Stromal cell of bone marrow (primary cell): ENCODE data around the gene FAT1.

ENCODE experiments used
- DNase-seq: peaks from one replicate; pipeline ENCODE4 v3.0.0-alpha.2; 2012; ENCODE audit warnings: low read depth

Gene FAT1

DNA sequence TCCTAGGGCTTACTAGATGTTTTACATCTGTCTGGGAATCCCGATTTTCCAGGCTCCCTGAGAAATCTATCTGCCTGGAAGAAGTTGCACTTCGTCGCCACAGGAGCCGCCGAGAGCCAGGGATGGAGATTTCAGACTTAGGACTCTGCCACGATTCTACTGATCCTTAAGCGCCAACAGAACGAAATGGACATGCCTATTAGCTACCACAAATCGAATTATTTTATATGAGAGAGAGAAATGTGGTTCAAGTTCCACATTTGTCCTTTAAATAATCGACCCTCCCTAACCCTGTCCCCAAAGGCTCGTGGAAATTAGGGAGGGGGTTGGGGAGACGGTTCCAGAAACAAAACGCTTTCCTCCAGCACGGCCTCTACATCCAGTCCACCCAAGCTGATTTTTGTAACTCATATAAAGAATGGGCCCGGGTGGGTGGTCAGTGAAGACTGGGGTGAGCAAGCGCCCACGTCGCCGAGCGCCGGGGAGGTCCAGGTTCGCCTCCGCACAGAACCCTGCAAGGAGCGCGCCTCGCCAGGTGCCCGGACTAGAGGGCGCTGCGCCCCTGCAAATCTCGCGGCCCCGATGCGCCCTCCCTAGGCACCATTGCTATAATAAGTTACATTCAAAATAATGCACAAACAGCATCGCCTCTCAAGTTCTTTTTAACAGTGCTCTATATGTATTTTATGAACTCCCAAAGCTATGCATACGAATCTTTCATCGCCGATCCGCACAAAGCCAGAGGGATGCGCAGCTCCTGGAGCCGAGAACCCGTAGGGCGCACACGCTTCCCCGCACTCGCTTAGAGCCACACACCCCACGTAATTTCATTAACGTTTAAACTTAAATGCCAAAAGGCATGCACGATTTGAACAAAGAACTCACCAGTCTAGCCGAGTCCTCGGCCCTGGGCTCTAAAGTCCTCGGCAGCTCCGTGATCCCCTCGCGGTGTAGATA, 2.1 kb upstream of the FAT1 start:
- peak; percentile 72 for DNase-seq

DNA sequence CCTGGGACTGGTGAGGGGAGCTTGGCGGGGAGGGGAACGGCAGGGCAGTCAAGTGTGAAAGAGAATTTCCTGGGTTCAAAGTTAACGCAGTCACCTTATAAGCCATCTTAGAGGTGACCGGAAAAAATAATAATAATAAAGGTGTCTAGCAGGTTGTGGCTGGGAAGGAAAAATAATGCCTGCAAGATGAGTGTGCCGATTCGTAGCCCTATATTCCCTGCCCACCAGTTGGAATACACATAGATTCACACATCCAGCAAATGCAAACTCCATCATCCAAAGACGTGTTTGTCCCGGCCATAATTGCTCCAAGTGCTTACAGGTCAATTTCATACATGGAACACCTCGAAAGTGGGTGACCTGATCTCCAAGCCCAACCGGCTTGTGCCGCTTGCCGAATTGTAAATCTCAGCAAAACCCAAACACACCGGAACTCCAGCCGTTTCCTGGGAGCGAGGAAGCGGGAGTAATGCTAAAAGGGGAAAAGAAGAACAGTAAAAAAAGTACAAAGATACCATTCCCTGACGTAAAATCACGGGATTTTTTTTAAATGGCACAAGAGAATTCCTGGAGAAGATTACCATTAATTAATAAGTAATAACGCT, 1.3 kb upstream of the FAT1 start:
- no peak for DNase-seq

- no peak for DNase-seq
These were observed 605 bp upstream of the FAT1 start for GRCh38 chr4:186724058-186724863.

DNA sequence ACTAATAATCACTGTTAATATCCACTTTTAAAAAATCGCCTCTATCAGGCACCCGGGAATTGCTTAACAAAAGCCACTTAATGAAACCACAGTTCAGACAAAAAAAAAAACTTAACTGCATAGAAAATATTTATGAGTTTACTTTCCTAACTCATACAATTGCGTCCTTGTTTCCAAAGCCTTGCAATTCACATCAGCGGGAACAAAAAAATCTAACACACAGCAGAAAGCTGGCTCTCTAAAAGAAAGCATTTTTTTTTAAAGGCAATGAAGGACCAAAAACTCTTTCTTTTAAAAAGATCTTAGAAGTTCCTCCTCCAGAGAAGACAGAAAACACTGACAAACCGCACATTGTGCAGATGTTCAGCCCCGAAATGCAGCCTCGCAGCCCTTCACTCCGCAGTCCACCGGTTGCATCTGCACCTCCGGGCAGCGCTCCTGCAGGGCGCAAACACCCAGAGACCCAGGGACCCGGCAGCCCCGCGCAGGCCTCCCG, 812 bp downstream of the FAT1 start:
- no peak for DNase-seq

- DNase-seq: no peak
These were observed 3.5 kb downstream of the FAT1 start for GRCh38 chr4:186719925-186720694.

DNA sequence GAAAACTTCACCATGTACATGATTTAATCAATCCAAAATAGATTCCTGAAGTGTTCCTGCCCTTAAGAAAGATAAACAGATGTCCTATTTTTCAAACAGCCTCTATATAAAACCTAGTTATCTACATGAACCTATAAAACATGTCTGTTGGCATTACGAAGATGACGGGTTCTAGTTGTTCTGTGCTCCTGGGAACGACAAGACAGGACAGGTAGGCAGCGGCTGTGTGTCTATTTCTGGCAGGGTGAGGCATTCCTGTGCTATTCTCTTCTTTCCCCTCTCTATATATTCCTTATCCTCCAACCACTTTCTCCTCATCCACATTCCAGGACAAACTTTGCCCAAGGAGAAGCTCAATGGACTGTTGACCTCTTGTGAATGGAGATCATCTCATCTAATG, 6.1 kb downstream of the FAT1 start:
- DNase-seq: no peak

- no peak for DNase-seq
These were observed 8.6 kb downstream of the FAT1 start for GRCh38 chr4:186715077-186715476.

- no peak for DNase-seq
These were observed 9.5 kb downstream of the FAT1 start for GRCh38 chr4:186714006-186714675.

DNA sequence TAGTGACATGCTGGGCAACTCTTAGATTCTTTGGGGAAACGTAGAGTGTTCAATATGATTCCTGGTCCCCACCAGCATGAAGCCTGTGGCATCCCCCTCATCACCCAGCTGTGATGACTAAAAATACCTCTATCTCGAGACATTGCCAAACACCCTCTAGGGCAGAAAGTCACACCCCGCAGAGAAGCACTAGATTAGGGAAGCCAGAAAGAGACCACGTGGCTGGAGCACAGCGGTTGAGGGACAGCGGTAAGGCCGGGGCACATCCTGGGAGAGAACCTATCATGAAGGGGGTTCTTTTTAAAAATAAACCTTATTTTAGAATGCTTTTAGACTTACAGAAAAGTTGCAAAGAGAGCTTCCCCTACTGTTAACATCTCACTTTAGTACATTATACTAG, 11.0 kb downstream of the FAT1 start:
- no peak for DNase-seq

- DNase-seq: no peak
These were observed 13.0 kb downstream of the FAT1 start for GRCh38 chr4:186710521-186711119.

DNA sequence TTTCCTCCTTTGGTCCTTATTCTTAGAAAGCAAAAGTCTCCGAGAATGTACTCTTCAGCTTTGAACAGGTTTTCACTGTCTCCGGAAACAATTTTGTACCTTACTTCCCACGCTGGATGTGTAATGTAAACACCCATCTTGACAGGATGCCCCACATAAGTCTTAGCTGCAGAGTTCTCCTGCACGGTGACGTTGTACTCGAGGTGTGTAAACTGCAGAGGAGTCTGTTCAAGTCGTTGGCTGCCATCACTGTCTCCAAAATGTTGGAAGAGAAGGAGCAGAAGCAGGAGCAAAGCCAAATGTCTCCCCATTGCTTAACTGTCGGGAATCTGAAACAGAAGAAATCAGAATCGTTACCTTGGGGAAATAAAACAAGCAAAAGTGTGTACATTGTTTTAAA, 14.1 kb downstream of the FAT1 start:
- DNase-seq: no peak

DNA sequence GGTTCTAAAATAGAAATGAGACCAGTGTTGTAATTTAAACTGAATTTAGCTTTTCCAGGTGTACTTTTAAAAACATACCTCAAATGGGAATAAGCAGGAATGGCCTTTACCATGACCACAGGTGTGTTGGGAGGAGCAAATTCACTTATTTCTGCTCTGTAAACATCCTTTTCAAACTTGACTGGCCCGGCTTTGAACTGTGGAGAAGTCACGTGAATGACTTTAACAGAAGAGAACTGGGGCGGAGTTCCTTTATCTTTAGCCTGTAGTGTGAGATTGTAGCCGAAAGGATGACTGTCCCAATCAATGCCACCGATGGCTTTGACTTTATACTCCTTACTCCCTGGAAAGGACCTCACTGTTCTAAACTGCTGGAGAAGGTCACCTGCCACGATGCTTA, 15.1 kb downstream of the FAT1 start:
- no peak for DNase-seq

- no peak for DNase-seq
These were observed 15.7 kb downstream of the FAT1 start for GRCh38 chr4:186707996-186708395.

DNA sequence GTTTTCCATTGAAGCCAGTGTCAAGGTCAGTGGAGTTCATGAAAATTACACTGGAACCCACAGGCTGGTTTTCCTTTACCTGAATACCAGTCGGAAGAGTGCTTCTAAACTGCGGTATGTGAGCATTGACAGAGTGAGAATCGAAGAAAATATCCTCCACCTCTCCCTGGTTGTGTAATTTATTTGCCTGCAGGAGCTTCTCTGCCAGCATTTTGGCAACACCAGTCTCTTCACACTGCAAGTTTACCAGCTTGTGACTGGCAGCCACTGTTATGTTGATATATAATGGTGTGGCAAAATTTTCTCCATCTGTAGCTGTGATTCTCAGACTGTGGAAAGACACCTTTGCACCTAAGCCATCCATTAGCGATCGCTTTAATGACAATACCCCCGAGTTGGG, 16.1 kb downstream of the FAT1 start:
- DNase-seq: no peak

DNA sequence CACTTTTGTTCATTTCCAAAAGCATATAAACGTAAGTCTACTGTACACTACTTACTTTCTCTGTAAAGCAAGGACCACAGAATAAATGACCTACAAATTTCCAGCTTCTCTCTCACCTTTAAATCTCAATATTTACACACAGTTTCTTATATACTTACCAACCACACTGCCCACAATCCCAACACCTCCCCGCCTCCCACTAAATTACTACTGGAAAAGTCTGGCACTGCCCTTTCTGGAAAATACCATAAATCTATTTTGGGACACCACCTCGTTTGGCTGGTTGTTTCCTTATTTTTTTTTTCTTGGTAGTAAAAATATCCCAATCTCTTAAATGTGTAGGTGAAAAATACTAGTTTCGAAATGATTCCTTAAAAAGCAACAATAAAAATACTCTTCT, 19.6 kb downstream of the FAT1 start:
- DNase-seq: no peak

GRCh38 chr4:186703510-186703909, 20.1 kb downstream of the FAT1 start:
- DNase-seq: no peak

GRCh38 chr4:186702940-186703339, 20.7 kb downstream of the FAT1 start:
- no peak for DNase-seq

DNA sequence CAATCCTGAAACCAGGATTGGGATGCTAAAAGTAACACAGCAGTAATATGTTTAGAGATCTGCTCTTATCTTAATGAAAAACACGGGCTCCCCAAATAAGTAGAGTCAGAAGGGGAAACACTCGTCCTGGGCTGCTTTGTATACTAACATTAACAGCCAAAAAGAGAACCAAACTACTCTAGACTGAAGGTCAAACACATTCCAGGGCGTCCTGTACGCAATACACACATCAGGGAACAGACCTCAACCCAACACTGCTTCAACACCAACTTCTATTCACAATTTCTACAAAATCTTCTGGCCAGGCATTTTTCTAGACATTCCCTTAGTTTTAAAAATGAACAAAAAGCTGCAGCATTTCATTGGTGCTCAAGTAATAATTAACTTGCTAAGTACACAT, 21.4 kb downstream of the FAT1 start:
- no peak for DNase-seq

DNA sequence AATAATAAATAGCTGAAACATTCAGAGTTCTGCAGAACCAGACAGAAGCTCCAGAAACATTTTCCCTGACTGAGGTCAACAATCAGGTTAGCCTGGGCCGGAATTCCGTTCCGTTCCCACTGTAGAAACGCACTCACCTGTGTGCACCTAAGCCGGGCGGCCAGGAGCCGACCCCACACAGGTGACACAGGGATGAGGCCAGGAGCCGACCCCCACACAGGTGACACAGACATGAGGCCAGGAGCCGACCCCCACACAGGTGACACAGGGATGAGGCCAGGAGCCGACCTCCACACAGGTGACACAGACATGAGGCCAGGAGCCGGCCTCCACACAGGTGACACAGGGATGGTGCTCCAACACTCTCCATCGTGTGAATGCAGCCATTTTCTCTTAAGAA, 21.9 kb downstream of the FAT1 start:
- DNase-seq: no peak

DNA sequence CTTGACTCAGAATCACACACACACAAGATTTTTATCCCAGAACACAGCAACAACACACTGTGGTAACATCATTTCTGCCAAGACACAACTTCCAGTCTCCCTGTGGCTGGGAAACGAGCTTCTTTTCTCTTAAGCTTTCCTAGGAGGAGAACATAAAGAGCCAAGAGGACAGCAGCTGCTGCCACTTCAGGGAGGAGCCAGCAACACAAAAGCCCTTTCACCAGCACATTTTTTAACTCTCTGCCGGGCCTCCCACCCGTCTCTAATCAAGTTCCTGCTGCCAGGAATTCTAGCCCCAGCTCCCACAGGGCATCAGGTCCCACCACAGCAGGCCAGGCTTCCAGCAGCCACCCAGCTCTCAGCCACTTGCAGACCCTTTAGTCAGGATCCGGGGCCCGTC, 22.4 kb downstream of the FAT1 start:
- DNase-seq: no peak

- peak; percentile 80 for DNase-seq
These were observed 22.9 kb downstream of the FAT1 start for GRCh38 chr4:186700746-186701145.
